Measurements from ENCODE around the gene FGF14.

DNA sequence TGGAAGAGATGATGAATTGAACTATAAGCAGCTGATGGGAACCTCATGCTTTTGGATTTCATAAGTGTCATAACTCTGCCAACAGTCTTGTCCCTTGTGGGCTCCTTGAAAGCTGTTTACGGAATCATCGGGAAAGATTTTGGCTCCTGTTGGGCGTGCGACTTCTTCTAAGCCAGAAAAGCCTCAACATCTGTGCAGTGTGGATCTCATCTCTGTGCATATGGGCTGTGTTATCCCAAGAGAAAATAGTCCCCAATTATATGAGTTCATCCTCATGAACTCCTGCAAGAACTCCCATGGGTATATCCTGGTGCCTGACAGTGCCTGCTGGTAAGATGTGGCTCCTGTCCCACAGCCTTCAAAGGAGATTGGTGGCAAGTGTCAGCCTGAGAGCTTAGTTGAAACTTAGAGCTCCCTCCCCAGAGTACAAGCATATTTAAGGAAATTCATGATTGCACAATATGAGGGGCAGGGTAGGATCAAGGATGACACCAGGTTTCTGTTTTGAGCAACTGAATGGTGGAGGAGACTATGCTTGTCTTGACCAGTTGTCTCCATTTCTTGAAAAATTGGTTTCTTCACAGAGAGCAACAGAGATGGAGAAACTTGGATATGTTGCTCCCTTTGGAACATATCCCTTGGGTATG, 705.9 kb downstream of the FGF14 start:
- TF ChIP-seq POLR2AphosphoS5 (IDR thresholded peaks at IDR 0.05; ENCODE audit: low read depth, low read length) (no peak), EZH2phosphoT487 (IDR thresholded peaks at IDR 0.05; ENCODE audit: borderline replicate concordance, low read depth) (no peak), MXI1 (IDR thresholded peaks at IDR 0.05; ENCODE audit: low read depth, low read length) (no peak), CHD2 (IDR thresholded peaks at IDR 0.05; ENCODE audit: low read length, partially characterized antibody) (no peak), TCF12 (IDR thresholded peaks at IDR 0.05) (no peak), TEAD4 (IDR thresholded peaks at IDR 0.05; ENCODE audit: borderline replicate concordance, insufficient read depth) (no peak), GABPA (IDR thresholded peaks at IDR 0.05; ENCODE audit: low read depth) (no peak), FOXM1 (IDR thresholded peaks at IDR 0.05; ENCODE audit: low read depth) (no peak), YY1 (IDR thresholded peaks at IDR 0.05; ENCODE audit: low read depth) (no peak), RCOR1 (IDR thresholded peaks at IDR 0.05; ENCODE audit: low read length) (no peak)
- TF ChIP-seq, protein P1, sequence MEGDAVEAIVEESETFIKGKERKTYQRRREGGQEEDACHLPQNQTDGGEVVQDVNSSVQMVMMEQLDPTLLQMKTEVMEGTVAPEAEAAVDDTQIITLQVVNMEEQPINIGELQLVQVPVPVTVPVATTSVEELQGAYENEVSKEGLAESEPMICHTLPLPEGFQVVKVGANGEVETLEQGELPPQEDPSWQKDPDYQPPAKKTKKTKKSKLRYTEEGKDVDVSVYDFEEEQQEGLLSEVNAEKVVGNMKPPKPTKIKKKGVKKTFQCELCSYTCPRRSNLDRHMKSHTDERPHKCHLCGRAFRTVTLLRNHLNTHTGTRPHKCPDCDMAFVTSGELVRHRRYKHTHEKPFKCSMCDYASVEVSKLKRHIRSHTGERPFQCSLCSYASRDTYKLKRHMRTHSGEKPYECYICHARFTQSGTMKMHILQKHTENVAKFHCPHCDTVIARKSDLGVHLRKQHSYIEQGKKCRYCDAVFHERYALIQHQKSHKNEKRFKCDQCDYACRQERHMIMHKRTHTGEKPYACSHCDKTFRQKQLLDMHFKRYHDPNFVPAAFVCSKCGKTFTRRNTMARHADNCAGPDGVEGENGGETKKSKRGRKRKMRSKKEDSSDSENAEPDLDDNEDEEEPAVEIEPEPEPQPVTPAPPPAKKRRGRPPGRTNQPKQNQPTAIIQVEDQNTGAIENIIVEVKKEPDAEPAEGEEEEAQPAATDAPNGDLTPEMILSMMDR (IDR thresholded peaks at IDR 0.05) = no peak

Data from SK-N-SH (cell line).